ENCODE results near the gene ARHGEF19.
"Not testable (repeated sequence)": the region's sequence is repeated elsewhere in the genome, so short reads cannot be mapped to it uniquely, and the experiment has no call there.

The ARHGEF19 gene

DNA sequence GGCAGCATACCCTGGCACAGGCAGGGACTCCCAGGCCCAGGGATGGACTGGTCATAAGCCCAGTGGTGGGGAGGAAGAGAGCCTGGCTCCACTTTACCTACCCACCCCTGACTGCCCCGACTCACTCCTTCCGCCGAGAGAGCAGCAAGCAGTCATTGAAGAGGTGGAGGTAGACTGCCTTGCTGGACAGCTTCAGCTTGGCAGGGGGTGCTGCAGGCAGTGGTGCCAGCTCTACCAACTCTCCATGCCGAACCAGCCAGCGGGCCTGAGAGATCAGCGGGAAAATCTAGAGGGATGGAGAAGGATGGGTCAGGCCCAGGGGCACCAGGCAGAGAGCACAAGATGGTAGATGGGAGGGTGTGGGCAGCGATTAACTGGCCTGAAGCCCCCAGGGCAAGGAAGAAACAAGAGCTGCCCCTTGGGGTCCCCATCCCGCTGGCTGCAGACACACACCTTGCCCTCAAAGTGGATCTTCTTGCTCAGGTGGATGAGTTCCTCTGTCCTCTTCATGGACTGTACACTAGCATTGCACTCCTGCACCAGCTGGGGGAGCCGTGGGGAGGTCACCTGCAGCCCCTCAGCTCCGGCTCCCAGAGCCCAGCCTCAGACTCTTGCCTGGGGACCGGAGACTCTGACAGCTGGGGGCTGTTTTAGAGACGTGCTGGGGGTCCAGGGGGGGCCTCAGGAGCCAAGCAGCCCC, 7.7 kb downstream of the ARHGEF19 start:
- DNase-seq (ENCODE audit: low read depth in 2 of 2): peak in 1 of 2 experiments; percentile 24

DNA sequence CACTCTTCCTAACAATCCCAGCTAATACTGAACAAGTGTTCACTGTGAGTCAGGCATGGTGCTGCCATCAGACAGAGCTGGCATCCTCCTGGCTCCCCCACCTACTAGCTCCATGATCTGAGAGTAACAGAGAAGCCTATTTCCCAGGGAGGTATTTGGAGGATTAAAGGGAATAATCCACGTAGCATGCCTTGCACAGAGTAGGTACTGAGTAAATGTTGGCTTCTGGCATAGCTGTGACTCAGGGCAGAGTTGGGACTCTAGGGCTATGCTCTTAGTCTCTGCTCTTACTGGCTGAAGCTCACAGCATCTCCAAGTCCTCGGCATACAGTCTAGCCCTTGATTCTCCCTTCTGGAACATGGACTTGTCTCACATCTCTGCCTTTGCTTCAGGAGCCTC, 8.2 kb downstream of the ARHGEF19 start:
- no peak for DNase-seq (ENCODE audit: low read depth in 2 of 2)

GRCh38 chr1:16203550-16203949, 8.9 kb downstream of the ARHGEF19 start:
- DNase-seq (ENCODE audit: low read depth in 2 of 2): no peak

DNA sequence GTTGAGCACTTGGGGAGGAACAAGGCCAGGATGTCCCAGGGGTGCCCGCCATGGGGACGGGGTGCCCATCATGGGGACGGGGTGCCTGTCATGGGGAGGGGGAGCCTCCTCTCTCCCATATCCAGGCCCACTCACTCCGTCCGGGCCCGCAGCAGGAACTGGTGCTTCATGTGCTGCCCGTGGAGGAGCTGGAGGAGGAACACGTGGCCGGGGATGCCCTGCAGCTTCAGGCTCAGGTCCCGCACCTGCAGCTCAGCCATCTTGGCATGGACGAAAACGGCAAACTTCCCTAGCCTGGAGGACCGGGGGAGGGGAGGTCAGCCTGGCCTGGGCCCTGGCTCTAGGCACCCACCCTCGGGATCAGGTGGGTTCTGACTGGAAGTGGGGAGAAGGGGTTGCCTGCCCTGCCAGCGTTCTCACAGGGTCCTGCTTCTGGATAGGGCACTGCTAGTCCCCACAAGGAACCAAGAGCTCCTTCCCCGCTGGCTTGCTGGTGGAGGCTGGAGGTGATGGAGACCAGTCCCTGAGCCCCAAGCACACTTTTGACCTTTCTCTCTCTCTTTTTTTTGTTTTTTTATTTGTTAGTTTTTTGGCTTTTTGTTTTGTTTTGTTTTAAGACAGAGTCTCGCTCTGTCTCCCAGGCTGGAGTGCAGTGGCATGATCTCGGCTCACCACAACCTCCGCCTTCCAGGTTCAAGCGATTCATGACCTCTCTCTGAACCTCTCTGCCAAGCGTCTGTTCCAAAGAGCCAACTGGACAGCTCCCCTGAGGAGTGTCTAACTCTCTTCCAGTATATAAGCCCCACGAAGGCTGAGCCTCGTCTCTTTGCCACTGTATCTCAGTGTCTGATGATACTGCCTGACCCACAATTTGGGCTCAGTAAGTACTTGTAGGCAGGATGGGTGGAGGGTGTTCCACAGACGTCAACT, 9.9 kb downstream of the ARHGEF19 start:
- DNase-seq (ENCODE audit: low read depth in 2 of 2): no peak

GRCh38 chr1:16199700-16200099, 12.8 kb downstream of the ARHGEF19 start:
- no peak for DNase-seq (ENCODE audit: low read depth in 2 of 2)

GRCh38 chr1:16199157-16199501, 13.3 kb downstream of the ARHGEF19 start:
- DNase-seq (ENCODE audit: low read depth in 2 of 2): no peak

DNA sequence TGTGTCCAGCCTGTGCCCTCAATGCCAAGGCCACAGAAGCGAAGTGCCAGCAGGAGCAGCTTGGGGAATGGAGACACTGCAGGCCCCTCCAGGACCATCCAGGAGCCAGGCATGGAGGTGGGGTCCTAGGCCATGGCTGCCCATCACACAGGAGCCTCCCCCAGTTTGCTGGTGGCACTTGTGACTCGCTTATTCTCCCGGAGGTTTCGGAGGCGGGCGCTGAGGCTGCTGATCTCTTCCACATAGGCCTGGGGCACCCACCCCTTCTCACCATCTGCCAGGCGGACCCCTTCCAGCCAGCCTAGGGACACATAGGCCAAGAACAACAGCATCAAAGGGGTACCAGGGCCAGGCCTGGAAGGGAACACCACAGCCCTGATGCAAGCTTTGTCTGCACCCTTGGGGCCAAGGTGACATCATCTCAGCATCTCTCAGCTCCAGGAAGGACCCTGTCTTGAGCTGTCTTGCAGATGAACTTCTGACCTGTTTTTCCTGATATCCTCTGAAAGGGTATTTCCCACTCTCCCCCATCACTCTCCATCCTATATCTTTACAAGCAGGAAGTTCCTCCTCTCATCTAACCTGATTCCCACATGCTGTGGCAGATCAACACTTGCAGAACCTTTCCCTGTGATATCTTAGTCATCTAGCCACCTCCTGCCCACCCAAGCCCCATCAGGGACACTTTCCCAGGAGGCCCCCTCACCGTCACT, 13.9 kb downstream of the ARHGEF19 start:
- no peak for DNase-seq (ENCODE audit: low read depth in 2 of 2)

DNA sequence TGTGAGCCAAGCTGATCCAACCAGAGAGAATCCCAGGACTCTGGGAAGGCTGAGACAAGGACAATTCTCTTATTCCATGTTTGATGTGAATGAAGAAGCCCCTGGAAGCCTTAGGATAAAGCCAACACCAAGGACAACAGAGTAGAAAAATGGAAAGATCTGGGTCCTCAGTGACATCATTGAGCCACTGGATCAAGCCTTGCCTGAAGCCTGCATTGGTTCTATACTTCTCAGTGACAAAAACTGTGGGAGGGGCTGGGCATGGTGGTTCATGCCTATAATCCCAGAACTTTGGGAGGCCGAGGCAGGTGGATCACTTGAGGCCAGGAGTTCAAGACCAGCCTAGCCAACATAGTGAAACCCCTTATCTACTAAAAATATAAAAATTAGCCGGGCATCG, 15.6 kb downstream of the ARHGEF19 start:
- no peak for DNase-seq (ENCODE audit: low read depth in 2 of 2)

DNA sequence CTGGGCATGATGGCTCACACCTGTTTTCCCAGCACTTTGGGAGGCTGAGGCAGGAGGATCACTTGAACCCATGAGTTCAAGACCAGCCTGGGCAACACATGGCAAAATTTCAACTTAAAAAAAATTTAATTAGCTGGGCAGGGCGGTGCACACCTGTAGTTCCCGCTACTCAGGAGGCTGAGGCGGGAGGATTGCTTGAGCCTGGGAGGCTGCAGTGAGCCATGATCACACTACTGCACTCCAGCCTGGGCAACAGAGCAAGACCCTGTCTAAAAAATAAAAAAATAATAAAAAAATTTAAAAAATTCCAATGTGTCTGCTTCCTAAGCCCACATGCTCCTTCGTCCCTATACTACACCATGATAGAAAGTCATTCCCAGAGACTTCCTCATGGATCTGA, 16.3 kb downstream of the ARHGEF19 start:
- not testable (repeated sequence) for DNase-seq (ENCODE audit: low read depth in 2 of 2)

DNA sequence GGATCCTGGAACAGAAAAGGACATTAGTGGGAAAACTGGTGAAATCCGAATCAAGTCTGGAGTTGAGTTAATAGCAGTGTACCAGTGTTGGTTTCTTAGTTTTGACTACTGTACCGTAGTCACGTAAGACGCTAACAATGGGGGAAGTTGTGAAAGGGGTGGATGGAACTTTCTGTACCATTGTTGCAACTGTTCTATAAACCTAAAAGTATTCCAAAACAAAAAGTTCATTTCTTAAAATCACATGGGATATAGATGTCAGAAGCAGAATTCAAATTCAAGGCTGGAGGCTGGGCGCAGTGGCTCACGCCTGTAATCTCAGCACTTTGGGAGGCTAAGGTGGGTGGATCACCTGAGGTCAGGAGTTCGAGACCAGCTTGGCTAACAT, 16.9 kb downstream of the ARHGEF19 start:
- DNase-seq (ENCODE audit: low read depth in 2 of 2): no peak

- no peak for DNase-seq (ENCODE audit: low read depth in 2 of 2)
Measured at GRCh38 chr1:16191916-16192546, 20.4 kb downstream of the ARHGEF19 start.

DNA sequence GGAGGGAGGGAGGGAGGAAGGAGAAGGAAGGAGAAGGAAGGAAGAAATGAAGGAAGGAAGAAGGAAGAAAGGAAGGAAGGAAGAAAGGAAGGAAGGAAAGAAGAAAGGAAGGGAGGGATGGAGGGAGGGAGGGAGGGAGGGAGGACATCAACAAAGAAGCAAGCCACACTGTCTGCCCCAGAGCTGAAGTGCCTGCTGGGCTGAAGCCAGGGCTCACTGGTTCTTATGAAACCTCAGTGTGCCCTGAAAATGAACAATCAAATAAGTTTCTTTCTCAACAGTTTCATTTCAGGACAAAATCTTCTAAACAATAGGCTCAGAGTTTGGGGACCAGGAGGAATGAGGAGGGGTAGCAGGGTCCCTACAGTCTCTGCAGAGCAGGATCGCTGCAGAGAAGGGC, 21.1 kb downstream of the ARHGEF19 start:
- no peak for DNase-seq (ENCODE audit: low read depth in 2 of 2)

GRCh38 chr1:16189921-16190621, 22.4 kb downstream of the ARHGEF19 start:
- DNase-seq (ENCODE audit: low read depth in 2 of 2): no peak

DNA sequence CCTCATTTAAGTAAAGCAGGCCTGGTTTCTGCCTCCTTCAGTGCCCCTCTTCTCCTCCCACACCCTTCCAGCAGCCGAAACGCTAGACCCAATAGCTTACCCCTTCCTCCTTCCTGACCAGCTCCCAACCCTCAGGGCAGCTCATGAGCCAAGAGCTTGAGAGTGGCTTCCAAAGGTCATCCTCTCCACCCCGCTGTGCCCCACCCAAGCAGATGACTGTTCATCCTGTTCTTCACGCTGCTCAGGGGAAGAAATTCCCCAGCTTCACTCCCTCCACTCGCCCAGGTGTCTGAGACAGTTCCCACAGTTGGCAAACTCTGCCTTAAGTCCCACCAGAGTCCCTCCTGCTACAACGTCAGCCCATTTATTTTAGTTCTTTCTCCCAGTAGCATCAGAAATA, 23.4 kb downstream of the ARHGEF19 start:
- no peak for DNase-seq (ENCODE audit: low read depth in 2 of 2)

DNA sequence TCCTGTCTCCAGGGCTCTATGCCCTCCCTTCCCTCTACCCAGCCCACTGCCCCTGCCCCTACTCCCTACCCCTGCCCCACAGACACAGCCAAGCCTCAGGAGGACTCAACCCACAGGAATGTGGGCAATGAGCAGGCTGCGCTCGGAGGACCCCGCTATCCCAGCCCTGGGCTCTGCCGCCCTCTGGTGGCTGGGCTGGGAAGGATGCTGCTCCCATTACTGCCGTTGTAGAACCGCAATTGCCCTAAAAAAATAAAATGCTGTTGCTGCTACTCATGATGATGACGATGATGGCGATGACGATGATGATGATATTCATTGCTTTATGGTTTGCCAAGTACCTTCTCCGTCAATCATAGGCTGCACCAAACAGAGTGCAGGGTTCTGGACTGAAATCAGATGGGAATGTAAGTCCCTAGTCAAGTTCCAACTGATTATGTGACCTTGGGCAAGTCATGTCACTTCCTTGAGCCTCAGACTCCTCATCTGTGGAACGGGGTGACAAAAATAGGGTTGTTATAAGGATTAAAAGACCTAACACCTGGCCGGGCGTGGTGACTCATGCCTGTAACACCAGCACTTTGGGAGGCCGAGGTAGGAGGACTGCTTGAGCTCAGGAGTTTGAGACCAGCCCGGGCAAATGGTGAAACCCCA, 24.6 kb downstream of the ARHGEF19 start:
- DNase-seq (ENCODE audit: low read depth in 2 of 2): peak; percentile 57 to 70

GRCh38 chr1:16186655-16187235, 25.7 kb downstream of the ARHGEF19 start:
- no peak for DNase-seq (ENCODE audit: low read depth in 2 of 2)

- DNase-seq (ENCODE audit: low read depth in 2 of 2): no peak
Measured at GRCh38 chr1:16184557-16185303, 27.7 kb downstream of the ARHGEF19 start.

GRCh38 chr1:16183765-16184556, 28.5 kb downstream of the ARHGEF19 start:
- no peak for DNase-seq (ENCODE audit: low read depth in 2 of 2)

DNA sequence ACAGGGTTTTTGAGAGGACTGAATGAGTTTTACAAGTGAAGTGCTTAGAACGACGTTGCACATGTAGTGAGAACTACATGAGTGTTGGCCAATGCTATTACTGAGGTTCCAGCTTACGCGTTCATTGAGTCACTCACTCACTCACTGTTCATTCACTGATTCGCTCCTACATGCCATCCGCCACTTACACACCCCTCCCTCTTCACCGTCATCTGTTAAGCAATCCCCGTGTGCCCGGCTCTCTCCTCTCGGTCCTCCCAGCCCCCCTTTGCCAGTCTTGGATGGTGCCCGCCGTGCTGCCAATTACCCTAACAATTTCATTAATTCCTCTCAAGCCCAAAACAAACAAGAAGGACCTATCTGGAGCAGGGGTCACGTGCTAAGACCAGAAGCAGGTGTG, 29.3 kb downstream of the ARHGEF19 start:
- no peak for DNase-seq (ENCODE audit: low read depth in 2 of 2)
